Motor neuron (in vitro differentiated cells): ENCODE data around the gene HNRNPH2. TPM values are rescaled to one million over a fixed set of nuclear protein-coding genes. Genes with fewer than 3 reads are reported as not detected.

Experiments
- ATAC-seq, 8 experiments: fragments of 200-7000 bp; cut with Tn5 transposase; replicated peaks in 6 of 8; 2 replicates each; pipeline ENCODE4 v1.8.0; 2021; ENCODE audit warnings: mild to moderate bottlenecking in 8 of 8, moderate library complexity in 8 of 8
- H3K27ac ChIP-seq, 2 donors: fragments of 250-450 bp; sonication (Bioruptor Pico); 2 replicates each; pipeline ENCODE4 v1.9.0; 2021; ENCODE audit warnings: antibody characterized with exemption in 2 of 2, mild to moderate bottlenecking in 2 of 2, moderate library complexity in 1 of 2
- H3K4me1 ChIP-seq, 2 donors: fragments of 250-450 bp; sonication (Bioruptor Pico); replicated peaks in 1 of 2; 2 replicates each; pipeline ENCODE4 v1.6.1; 2021; ENCODE audit warnings: antibody characterized with exemption in 2 of 2, mild to moderate bottlenecking in 2 of 2, moderate library complexity in 1 of 2
- H3K4me3 ChIP-seq, 5 donors: fragments of 250-450 bp; sonication (Bioruptor Pico); 2 replicates each; pipeline ENCODE4 v1.9.0; 2021; ENCODE audit warnings: antibody characterized with exemption in 5 of 5, mild to moderate bottlenecking in 5 of 5, moderate library complexity in 4 of 5
- WGBS, 10 experiments: fragments of 450-650 bp; shearing (Covaris generic); methylation state at CpG; one replicate each; pipeline ENCODE4 v1.0.0; 2022; 5-methylcytosine and 5-hydroxymethylcytosine counted together
- in situ Hi-C, 9 experiments: fragments of 400-800 bp; cut with MboI; loops; one replicate each; pipeline ENCODE4 v1.15.0; 2021; ENCODE audit warnings: low sequenced_read_pairs in 9 of 9, low pct_unique_long_range_greater_than_20kb in 2 of 9; ENCODE audit not compliant: unreplicated experiment in 9 of 9
- total RNA-seq, 8 experiments: library from RNA; unstranded; fragments of 300-600 nt; gene quantifications; 2 replicates each; pipeline versions ENCODE4 v1.2.3 to v1.2.4, GENCODE V29; 2022

Gene HNRNPH2
- 10 to 100 TPM; 53.6 to 97.9 (median 78.7) TPM for total RNA-seq

- Histone ChIP-seq H3K4me3 (peak within 1 kb of the TSS; percentile 66 to 92 (median 73)), H3K4me1 (peaks cover 2 to 10% of the 10 kb centered on the region in 2 donors), H3K27ac (peak within 1 kb of the TSS; percentile 97)
- 0 to 31% (median 0%) methylated on average over 1 to 15 of the region's 47 CpGs; no CpG with 5 or more reads in 5 of the 10 experiments for WGBS, 10 experiments
- in situ Hi-C loops = no loop called here
- peak; percentile 87 to 99 (median 98) for ATAC-seq
Measured at GRCh38 chrX:101407748-101408531, at the start of gene HNRNPH2, which contains the start of gene GLA. Gene HNRNPH2, plus strand, starts transcription at chrX:101408222. Its CDS starts 3,767 bp downstream, at chrX:101411989. Gene GLA, minus strand, starts transcription at chrX:101407925. Its CDS starts 22 bp downstream, at chrX:101407903.

GRCh38 chrX:101359966-101360365 is 48.1 kb upstream of the HNRNPH2 start:
- Histone ChIP-seq H3K4me3 (no peak overlapping the region), H3K27ac (no peak overlapping the region), H3K4me1 (no peaks in the 10 kb centered on the region)
- in situ Hi-C loops = no loop called here
- ATAC-seq = peak in 2 of 8 experiments; percentile 25 to 43
- WGBS, 10 experiments = no CpG with 5 or more reads among the region's 1 CpG

GRCh38 chrX:101360390-101360789 is 47.6 kb upstream of the HNRNPH2 start:
- Histone ChIP-seq H3K4me1 (no peaks in the 10 kb centered on the region), H3K4me3 (no peak overlapping the region), H3K27ac (no peak overlapping the region)
- in situ Hi-C loops = no loop called here
- ATAC-seq = peak in 3 of 8 experiments; percentile 77 to 87 (median 82)
- WGBS, 10 experiments = 13 to 80% (median 38%) methylated on average over 1 to 4 of the region's 7 CpGs; no CpG with 5 or more reads in 6 of the 10 experiments

GRCh38 chrX:101362116-101362515 is 45.9 kb upstream of the HNRNPH2 start:
- H3K4me3 ChIP-seq = no peak overlapping the region
- H3K27ac ChIP-seq = no peak overlapping the region
- in situ Hi-C loops = no loop called here
- H3K4me1 ChIP-seq = no peaks in the 10 kb centered on the region
- ATAC-seq = no peak
- 46% methylated on average over 3 of the region's 3 CpGs; no CpG with 5 or more reads in 9 of the 10 experiments for WGBS, 10 experiments

- Histone ChIP-seq H3K27ac (no peak overlapping the region), H3K4me3 (no peak overlapping the region), H3K4me1 (no peaks in the 10 kb centered on the region)
- in situ Hi-C loops = no loop called here
- ATAC-seq = no peak
Measured at GRCh38 chrX:101362757-101363156, 45.3 kb upstream of the HNRNPH2 start.

- in situ Hi-C loops = no loop called here
- 17% methylated on average over 1 of the region's 1 CpG; no CpG with 5 or more reads in 9 of the 10 experiments for WGBS, 10 experiments
Measured at GRCh38 chrX:101365301-101365795, 42.7 kb upstream of the HNRNPH2 start.

GRCh38 chrX:101368800-101369199 is 39.2 kb upstream of the HNRNPH2 start:
- Histone ChIP-seq H3K4me3 (no peak overlapping the region), H3K4me1 (no peaks in the 10 kb centered on the region), H3K27ac (no peak overlapping the region)
- ATAC-seq = no peak
- in situ Hi-C loops = no loop called here

More at GRCh38 chrX:101365301-101365795, 42.7 kb upstream of the HNRNPH2 start:
- Histone ChIP-seq H3K4me3 (no peak overlapping the region), H3K4me1 (no peaks in the 10 kb centered on the region), H3K27ac (no peak overlapping the region)
- peak in 3 of 8 experiments; percentile 56 to 82 (median 75) for ATAC-seq

GRCh38 chrX:101369687-101370086 is 38.3 kb upstream of the HNRNPH2 start:
- Histone ChIP-seq H3K27ac (no peak overlapping the region), H3K4me1 (no peaks in the 10 kb centered on the region), H3K4me3 (no peak overlapping the region)
- in situ Hi-C loops = no loop called here
- 17 to 96% (median 46%) methylated on average over 1 to 6 of the region's 6 CpGs; no CpG with 5 or more reads in 2 of the 10 experiments for WGBS, 10 experiments
- no peak for ATAC-seq

GRCh38 chrX:101370888-101371504 is 37.0 kb upstream of the HNRNPH2 start:
- Histone ChIP-seq H3K4me1 (no peaks in the 10 kb centered on the region), H3K27ac (no peak overlapping the region), H3K4me3 (no peak overlapping the region)
- no peak for ATAC-seq
- WGBS, 10 experiments = 0 to 70% (median 36%) methylated on average over 1 to 3 of the region's 3 CpGs; no CpG with 5 or more reads in 4 of the 10 experiments
- in situ Hi-C loops = no loop called here

- no peaks in the 10 kb centered on the region for H3K4me1 ChIP-seq
- in situ Hi-C loops = no loop called here
- no peak overlapping the region for H3K27ac ChIP-seq
- ATAC-seq = no peak
- H3K4me3 ChIP-seq = no peak overlapping the region
- WGBS, 10 experiments = 63% methylated on average over 1 of the region's 1 CpG; no CpG with 5 or more reads in 9 of the 10 experiments
Measured at GRCh38 chrX:101377547-101377946, 30.5 kb upstream of the HNRNPH2 start.

- no peak overlapping the region for H3K4me3 ChIP-seq
- in situ Hi-C loops = no loop called here
- ATAC-seq = peak in 5 of 8 experiments; percentile 68 to 88 (median 75)
Measured at GRCh38 chrX:101383679-101384205, 24.3 kb upstream of the HNRNPH2 start.

GRCh38 chrX:101385026-101385684 is 22.9 kb upstream of the HNRNPH2 start:
- H3K4me1 ChIP-seq = peaks cover 0 to 4% of the 10 kb centered on the region in 2 donors
- no peak overlapping the region for H3K27ac ChIP-seq
- H3K4me3 ChIP-seq = no peak overlapping the region
- in situ Hi-C loops = no loop called here
- no peak for ATAC-seq
- WGBS, 10 experiments = 39 to 100% (median 75%) methylated on average over 1 to 7 of the region's 7 CpGs; no CpG with 5 or more reads in 3 of the 10 experiments

More at GRCh38 chrX:101383679-101384205, 24.3 kb upstream of the HNRNPH2 start:
- Histone ChIP-seq H3K27ac (no peak overlapping the region), H3K4me1 (peaks cover 0 to 4% of the 10 kb centered on the region in 2 donors)
- WGBS, 10 experiments = 0 to 100% (median 22%) methylated on average over 1 to 4 of the region's 4 CpGs; no CpG with 5 or more reads in 6 of the 10 experiments
